ENCODE measurements around the gene PHF21B.

Gene PHF21B

DNA sequence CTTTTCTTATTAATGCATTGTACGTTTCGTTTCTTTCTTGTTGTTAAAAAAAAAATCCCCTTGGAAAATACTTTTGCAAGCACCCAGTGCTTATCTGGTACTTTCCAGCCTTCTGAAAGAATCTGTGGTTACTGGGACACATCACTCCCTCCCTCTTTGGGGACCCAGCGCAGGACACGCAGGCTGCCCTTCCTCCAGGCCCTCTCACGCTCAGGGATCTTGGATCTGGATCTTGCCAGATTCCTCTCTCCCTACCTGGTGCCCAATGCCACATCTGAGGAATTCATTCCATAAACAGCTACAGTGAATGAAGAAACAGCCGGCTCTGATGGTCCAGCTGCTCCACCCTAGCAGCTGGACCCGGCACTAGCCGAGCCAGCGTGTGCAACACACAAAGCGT is 55.7 kb downstream of the PHF21B start:
- no peak for DNase-seq

DNA sequence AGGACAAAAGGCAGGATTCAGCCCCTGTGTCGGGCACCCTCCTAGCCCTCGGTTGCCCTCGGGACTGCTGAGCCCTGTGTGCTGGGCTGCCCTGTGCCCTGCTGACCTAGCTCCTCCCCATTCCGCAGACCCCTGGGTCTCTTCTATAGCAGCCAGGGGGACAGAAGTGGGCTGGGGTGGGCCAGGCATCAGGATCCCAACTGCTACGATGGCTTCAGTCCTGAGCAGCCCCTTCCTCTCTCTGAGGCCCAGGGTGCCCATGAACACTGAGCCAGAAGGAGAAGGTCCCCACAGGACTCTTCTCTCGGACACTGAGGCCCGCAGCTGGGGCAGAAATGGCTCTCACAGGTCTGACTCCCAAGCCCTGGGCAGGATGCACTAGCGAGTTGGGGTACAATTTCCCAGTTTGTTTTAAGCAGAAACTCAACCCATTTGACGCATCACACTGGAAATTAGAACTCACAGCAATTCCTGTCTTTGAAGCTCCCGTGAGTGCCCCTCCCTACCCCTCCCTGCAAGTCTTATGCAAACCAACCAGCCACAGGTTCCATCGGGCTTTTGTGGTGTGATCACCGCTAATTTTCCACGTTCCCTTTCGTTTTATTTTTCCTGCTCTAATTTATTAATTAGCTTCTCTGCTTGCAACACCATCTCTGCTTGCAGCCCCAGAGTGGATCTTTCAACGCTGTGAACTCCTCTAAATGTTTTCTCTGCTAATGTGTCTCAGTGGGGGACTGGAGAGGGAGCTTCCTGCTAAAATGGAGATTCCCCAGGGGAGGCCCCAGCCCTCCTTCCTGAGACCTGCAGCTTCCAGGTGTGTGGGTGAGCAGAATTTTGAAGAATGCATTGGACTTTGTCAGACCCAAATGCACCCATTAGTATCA is 56.7 kb downstream of the PHF21B start:
- no peak for DNase-seq

DNA sequence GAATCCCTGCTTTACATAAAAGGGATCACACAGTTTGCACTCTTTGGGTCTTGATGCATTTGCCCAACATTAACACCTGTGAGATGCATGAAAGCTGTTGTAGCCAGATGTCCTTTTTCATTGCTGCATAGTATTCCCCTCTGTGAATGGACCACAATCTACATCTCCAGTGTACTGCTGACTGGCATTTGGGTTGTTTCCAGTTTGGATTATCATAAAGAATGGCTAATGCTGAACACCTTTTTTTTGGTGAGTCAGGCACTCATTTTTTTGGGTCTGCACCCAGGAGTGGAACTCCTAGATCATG is 58.3 kb downstream of the PHF21B start:
- DNase-seq = no peak

DNA sequence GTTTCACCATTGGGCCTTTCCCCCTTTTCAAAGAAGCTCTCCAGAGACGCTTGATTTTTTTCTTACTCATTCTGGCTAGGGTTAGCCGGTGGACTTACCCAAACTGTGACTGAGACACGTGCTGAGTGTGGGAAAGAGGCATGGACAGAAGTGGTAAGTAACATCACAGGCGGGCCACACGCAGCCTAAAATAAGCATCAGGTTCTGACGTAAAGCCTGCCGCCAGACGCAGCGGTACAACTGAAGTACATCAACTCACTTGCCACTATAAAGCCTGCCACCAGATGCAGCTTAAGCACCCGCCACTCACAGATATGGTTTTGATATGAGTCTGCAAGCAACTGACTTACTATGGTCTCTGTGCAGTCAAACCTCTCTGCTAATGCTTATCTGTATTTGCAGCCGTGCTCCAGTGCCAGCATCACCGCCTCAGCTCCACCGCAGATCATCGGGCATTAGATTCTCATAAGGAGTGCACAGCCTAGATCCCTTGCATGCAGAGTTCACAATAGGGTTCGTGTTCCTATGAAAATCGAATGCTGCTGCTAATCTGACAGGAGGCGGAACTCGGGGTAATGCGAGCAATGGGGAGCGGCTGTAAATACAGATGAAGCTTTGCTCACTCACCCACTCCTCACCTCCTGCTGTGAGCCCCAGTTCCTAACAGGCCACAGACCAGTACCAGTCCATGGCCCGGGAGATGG is 58.8 kb downstream of the PHF21B start:
- DNase-seq = no peak

DNA sequence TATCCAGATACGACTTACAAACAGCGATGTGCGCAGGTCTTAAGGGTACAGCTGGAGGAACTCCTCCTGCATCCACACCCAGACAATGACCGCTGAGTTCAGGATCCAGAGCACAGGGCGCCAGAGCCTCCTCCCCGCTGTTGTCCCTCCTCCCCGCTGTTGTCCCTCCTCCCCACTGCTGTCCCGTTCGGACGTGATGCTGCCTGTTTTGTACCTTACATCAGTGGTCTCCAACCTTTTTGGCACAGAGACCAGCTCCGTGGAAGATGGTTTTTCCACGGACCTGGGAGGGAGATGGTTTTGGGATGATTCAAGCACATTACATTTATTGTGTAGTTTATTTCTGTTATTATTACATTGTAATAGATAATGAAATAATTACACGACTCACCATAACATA is 62.0 kb downstream of the PHF21B start:
- no peak for DNase-seq

DNA sequence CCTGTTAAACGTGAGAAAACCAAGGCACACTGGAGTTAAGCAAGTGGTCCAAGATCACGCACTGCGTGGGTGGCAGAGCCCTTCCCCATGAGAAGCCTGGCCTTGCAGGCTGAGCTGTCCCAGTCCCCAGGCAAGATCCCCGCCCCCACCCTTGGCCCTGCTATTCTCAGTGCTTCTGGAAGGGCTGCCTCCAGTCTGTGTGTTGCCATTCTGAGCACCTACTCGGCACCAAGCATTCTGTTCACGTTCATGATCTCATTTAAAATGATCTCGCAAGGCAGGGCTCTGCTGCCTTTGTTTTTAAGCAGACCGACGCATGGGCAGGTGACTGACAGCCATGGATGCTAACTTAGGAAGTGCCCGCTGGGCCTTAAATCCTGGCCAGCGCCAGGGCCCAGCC is 62.8 kb downstream of the PHF21B start:
- no peak for DNase-seq

DNA sequence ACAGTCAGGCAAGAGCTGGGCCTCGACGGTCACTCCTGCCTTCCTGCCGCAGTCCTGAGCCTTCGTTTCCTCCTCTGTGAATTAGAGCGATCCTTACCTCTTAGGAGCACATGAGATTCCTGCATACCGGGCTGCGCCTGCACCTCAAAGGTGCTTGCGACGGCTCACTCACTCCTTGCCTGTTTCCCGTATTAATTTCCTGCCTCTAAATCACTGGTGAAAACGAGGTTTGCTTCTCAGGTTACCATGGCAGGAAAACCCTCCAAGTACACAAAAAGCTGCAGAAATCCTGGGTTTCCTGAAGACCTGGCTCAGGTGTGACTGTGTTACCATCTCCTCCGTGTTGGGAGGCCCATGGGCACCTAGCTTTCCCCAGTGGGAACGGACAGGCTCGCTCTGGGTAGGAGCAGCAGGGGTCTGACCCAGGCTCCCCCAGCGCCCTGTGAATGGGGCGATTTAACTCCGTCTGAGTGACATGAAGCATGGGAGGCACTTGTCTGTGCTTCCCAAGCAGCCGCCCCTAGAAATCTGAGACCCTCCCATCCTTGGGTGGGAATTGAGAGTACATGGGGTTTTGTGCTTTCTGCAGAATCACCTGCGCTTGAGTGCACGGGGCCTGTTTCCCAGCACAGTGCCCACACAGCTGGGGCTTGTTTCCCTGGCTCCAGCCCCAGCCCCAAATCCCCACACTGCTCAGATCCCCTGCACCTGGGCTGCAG is 64.8 kb downstream of the PHF21B start:
- DNase-seq = no peak

DNA sequence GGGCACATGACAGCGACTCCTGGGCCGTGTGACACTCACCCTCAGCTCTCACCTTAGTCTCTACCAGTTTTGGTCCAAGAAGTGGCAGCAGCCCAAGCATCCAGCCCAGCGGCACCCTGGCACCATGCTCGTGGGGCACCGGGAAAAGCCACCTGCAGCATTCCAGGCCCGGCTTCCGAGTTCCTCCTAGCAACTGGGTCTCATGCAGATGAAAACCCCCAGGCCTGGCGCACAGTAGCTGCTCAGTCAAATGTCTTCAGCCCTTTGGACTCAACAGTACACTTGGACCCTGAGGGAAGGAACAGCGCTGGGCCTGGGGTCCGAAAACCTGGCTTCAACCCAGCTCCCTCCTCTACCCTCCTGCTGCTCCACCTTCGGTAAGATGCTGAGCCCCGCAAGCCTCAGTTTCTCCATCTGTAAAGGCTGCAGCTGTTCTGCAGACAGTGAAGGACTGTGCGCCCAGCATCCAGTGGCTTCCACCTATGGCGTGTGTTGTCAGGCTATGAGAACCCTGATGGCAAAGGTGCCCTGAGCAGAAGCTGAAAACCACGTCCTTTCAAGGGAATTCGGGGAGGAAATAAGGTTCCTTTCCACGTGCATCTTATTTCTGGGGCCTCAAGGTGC is 66.0 kb downstream of the PHF21B start:
- no peak for DNase-seq

DNA sequence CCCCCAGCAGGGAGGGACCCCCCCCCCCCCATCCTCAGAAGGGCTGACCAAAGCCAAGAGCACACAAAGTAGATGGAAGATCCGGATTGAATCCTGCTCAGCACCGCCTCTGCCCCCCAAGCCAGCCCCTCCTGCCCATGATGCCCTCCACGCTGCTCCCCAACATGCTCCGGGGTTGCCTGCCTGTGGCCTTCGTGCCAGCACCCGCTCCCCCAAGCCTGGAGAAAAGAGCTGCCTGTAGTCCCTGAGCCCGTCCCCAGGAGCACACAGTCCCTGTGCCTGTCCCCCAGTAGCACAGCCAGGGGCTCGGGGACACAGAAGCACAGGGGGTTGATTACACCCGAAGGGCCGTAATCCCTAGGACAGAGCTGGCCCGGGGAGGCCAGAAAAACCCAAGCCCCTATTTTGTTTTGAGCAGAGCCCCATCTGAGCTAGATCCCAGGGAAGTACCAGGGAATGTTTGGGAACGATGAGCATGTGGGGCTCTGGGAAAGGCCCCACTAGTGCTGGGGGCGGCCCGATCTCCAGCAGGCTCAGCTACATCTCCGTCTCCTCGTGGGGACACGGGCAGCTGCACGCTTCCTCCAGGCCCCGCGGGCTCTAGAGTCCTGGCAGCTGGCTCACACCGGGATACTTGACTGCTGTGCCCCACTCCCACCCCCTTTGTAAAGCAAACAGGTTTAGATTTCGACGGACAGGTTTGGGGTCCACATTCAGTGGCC is 66.7 kb downstream of the PHF21B start:
- DNase-seq = no peak

DNA sequence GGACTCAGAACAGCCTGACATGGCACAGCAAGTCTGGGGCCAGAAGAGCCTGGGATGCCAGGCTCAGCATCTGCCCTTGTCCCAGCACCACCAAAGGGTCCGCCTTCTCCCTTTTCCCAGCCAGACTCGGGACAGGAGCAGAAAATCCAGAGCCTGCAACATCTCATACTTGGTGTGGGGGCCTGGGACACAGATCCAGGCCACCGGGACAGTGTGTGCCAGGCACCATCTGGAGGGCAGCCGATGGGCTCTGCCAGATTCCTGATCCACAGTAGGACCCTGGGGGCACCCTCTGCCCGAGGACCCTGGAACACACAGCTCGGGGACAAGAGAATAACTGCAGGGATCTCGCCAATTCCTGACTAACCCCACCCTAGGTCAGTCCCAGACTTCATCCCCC is 67.7 kb downstream of the PHF21B start:
- no peak for DNase-seq

DNA sequence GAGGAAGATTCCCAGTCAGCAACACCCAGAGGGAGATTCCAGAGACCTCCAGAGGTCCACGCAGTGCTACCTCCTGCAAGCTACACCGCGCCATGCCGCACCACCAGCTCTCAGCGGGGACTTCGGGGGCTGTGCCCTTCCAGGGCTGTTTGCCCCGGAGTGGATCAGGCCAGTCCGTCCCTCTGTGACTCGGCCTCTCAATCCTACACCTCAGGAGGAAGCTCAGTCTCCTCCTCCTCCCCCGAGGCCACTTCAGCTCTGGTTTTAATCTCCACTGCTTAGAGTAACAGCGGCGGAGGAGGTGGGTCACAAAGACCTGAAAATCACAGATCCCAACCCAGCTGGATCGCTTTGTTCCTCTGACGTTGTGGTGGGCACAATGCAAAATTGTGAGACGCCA is 68.6 kb downstream of the PHF21B start:
- DNase-seq = no peak

DNA sequence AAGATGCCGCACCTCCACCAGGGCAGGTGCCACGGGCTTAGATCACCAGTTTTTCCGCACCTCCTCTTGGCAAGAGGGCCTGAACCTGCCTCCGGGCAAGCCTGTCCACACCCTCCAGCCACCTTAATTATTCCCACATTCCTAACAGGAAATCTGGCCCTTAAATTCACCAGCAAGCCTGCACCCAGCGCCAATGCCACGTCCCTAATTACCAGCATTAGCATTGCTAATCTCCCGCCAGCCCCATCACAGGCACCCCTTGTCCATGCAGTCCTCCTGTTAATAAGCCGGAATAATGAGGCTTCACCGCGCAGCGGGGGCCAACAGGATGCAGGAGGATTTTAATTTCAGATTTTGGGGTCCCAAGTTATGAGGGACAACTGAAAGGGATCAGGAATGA is 69.7 kb downstream of the PHF21B start:
- DNase-seq = no peak

DNA sequence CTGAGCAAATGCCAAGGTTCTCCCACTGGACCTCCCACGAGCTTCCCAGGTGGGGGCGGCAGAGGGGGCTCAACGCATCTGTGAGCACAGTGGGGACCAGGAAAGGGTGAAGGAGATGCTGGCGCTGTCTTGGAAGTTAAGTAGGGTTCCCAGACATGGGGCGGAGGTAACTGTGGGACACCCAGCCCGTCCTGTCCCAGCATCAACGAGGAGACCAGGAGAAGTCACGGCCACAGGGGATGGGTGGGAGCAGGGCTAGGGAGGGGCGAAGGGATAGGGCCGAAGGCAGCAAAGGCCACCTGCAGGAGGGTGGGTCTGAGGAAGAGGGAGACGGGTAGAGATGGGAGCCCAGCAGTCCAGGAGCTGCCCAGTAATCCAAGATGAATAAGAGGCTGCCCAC is 70.4 kb downstream of the PHF21B start:
- DNase-seq = no peak

DNA sequence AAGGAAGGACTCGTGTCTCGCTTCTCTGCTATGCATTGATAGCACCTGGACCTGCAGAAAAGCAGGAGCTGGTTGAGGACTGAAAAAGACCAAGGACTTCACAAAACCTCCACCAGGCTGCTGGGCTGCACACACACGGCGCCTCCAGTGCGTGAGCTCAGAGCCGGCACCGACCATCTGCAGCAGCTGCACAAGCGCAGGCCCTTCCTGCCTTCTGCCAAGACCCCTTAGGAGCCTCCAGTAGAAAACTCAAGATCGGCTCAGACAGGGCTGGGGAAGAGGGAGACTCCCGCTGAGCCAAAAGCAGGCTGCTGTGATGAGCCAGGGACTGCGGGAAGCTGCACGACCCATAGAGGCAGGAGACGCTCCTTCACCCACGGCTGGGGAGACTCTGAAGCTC is 70.9 kb downstream of the PHF21B start:
- DNase-seq = no peak

DNA sequence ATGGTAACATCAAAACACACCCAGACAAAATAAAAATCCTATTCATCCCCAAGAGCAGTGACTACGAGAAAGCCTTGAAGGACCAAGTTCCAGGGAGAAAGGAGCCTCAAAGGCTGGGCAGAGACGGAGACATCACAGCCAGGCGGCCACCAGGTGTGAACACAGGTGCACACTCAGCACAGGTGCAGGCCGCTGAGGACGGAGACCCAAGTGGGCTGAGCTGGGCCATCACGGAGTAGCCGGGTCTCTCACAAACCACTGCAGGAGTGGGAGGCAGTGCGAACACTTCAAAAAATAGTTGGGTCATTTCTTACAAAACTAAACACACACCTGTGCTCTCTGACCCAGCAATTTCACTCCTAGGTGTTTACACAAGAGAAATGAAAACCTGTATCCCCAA is 72.6 kb downstream of the PHF21B start:
- no peak for DNase-seq

DNA sequence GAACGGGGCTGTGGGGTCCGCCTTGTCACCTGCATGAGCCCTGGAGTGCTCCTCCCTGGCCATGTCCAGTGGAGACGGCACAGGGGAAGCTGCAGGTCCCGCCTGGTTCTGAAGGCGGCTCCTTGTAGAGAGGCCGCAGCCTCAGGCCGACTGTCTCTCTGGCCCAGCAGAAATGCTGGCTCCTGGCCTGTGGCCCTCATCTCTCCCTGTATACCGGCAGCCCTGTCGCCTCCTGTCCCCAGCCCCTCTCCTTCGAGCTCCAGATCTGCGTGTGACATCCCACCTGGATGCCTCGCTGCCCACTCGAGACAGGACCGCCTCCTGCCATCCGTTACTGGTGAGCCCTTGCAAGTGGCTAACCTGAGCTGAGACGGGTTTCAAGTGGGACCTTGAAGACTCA is 73.6 kb downstream of the PHF21B start:
- DNase-seq = no peak

DNA sequence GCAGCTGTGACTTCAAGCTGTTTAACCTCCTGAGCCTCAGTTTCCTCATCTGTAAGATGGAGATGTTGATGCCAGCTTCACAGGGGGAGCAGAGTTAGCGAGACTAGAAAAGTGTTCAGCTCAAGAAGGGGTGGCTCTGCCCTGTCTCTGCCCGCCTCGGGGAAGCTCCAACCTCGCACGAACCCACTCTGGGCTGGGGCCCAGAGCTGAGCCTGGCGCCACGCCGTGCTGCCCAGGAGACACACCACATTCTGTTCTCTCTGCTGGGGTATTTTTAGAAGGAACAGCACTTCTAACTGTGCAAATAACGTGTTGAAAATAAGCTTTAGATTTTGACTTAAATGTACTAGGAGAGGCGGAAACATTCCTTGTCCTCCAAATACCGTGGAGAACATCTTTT is 74.1 kb downstream of the PHF21B start:
- DNase-seq = no peak

DNA sequence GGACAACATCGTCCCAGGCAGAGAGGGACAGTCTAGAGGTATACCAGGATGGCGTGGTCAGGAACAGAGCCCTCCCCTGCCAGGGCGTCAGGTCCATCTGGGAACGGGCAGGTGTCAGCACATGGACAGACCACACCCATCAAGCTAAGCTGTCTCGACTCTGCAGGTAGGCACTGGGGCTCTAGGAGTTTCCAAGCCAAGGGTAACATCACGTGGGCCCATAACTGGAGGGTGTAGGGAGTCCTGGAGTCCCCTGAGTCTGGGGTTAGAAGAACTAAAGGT is 75.4 kb downstream of the PHF21B start:
- no peak for DNase-seq

DNA sequence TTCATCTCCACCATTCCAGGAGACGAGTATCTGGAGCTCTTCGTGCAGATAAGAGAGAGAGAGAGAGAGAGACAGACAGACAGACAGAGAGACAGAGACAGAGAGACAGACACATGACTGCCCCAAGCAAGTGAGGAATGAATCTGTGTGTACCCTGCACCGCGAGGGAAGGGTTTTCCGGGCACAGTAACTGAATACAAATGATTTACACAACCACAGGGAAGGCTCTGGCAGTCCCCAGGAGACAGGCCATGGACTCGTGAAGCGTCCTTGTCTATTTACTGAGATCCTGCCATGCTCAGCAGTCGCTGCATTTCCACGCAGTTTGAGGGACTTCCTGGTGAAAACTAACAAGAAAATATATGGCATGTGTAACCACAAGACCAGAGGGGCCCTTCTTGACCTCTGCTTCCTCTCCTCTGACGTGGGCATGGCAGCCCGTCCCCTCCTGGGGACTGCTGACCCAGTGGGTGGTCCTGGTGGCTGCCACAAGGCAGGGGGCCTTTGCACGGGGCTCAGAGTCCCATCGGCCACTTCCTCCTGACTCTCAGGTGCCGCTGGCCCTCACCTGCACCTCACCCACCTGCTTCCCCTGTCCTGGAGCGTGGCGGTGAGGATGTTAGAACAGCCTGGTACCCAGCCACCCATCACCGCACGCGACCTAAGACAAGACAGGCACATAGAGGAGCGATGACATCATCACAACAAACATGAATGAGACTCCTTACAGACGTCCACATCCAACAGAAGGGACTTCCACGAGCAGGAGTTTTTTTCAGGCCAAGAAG is 75.9 kb downstream of the PHF21B start:
- no peak for DNase-seq

DNA sequence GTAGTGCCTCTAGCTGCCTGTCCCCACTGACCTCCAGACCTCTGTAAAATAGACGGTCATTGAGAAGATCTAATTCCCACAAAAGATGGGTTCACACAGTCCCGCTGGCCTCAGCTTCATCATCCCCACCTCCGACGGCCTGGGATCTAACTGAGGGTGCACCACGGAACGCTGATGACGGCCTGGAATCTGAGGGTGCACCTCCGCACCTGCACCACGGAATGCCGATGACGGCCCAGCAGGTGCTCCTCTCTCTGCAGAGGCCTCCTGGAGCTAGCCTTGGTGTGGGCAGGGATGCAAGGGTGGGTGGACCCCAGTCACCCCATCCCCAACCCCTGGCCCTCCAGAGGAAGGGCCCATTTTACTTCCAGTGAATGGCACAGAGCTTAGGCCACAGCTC is 77.3 kb downstream of the PHF21B start:
- DNase-seq = no peak

DNA sequence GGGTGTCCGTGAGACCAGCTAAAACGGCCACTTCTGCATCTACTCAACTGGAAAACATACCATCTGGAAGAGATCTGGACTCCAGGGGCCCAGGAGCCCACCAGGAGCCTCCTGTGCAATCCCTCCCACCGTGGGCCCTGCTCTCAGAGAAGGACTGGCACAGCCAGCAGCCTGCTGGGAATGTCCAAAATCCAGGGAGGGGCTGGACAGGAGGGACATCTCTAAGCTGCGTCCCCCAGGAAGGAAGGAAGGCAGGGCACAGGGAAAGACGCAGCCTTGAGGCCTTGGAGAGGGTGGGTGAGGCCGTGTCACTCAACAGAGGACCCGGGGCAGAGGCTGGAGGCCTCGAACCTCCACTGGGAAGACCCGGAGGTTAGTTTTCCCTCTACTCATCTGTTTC is 78.0 kb downstream of the PHF21B start:
- DNase-seq = no peak

DNA sequence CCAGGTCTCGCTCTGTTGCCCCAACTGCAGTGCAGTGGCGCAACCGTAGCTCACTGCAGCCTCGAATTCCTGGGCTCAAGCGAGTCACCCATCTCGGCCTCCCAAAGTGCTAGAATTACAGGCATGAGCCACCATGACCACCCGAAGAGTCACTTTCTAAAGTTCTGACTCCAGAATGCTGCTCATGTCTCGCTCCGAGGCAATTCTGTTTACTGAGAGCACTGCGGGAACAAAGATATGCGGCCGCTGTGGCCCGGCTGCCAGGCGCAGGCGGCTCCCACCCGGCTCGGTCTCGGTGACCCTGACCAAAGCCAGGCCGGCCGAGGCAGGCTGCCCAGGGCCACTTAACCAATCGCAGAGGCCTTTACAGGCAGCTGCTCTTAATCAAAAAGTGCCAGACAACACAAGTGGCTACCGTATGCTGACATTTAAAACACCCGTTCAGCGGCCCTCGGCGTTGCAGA is 78.7 kb downstream of the PHF21B start:
- DNase-seq = no peak

Data from NCI-H1092 (cell line).